Prostate gland (tissue), 2 donors: Measurements from ENCODE around the gene CCNH. TPM values are rescaled to one million over a fixed set of nuclear protein-coding genes. Genes with fewer than 3 reads are reported as not detected.

Experiments used
- DNase-seq: peaks from one replicate; pipeline ENCODE4 v3.0.0-alpha.2; 2019; ENCODE audit warnings: low spot score
- H3K27ac ChIP-seq, 2 donors: fragments of 200-600 bp; sonication (generic); 2 replicates each; pipeline ENCODE4 v1.5.1; 2017 to 2019
- H3K27me3 ChIP-seq: fragments of 200-600 bp; sonication (generic); replicated peaks from 2 replicates; pipeline ENCODE4 v1.5.1; 2019; ENCODE audit not compliant: insufficient read depth
- H3K36me3 ChIP-seq, 2 donors: fragments of 200-600 bp; sonication (generic); 1 replicate in 1 of 2; 2 replicates in 1 of 2; pipeline versions ENCODE4 v1.5.1 to v1.8.1; 2017 to 2019
- H3K4me1 ChIP-seq: fragments of 200-600 bp; sonication (generic); replicated peaks from 2 replicates; pipeline ENCODE4 v1.5.1; 2019
- H3K4me3 ChIP-seq, 2 donors: fragments of 200-600 bp; sonication (generic); 2 replicates each; pipeline ENCODE4 v1.5.1; 2017 to 2019
- H3K9me3 ChIP-seq: fragments of 200-600 bp; sonication (generic); 2 replicates; pipeline ENCODE4 v1.5.1; 2017
- POLR2A ChIP-seq: fragments of 450-650 bp; IDR thresholded peaks from one replicate; pipeline ENCODE4 v1.6.1; 2016; ENCODE audit warnings: antibody characterized with exemption, mild to moderate bottlenecking
- POLR2AphosphoS5 ChIP-seq: sonication (generic); formaldehyde crosslinking; IDR thresholded peaks from one replicate; pipeline ENCODE4 v1.6.1; 2017; ENCODE audit warnings: antibody characterized with exemption
- WGBS: methylation state at CpG from one replicate; pipeline ENCODE4 v1.1.5; 2018; 5-methylcytosine and 5-hydroxymethylcytosine counted together
- intact Hi-C: fragments of 100-400 bp; cut with DNase I; formaldehyde crosslinking; loops from one replicate; pipeline ENCODE4 v1.14.2; 2022
- total RNA-seq, 2 donors: library from RNA; depleted of rRNA; stranded (reverse); fragments of >200 nt; gene quantifications; one replicate each; pipeline ENCODE4 v1.1.0, GENCODE V29; 2016
- TF ChIP-seq, protein P1 (sequence below), 4 experiments: fragments of 200-600 bp in 2 of 4; fragments of 450-650 bp in 2 of 4; sonication (generic) in 2 of 4; IDR thresholded peaks; 1 replicate in 3 of 4; 2 replicates in 1 of 4; pipeline ENCODE4 v1.5.1; 2016 to 2019; ENCODE audit warnings: antibody characterized with exemption in 4 of 4, mild to moderate bottlenecking in 2 of 4, moderate library complexity in 2 of 4

The CCNH gene
- total RNA-seq, 2 donors from 2014 or later = 62.8 to 87.6 TPM

DNA sequence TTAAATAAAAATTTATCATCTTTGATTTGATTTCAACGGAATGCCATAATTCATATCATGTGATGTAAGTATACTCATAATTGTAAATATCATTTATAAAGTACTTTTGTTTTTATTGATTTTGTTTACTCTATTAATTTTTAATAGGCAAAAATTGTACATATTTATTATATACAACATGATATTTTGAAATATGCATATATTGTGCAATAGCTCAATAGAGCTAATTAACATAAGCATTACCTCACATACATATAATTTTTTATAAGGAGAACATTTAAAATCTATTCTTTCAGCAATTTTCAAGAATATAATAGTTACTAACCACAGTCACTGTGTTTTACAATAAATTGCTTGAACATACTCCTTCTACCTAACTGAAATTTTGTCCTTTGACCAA, 25.0 kb upstream of the CCNH start:
- no peak overlapping the region for H3K27ac ChIP-seq

DNA sequence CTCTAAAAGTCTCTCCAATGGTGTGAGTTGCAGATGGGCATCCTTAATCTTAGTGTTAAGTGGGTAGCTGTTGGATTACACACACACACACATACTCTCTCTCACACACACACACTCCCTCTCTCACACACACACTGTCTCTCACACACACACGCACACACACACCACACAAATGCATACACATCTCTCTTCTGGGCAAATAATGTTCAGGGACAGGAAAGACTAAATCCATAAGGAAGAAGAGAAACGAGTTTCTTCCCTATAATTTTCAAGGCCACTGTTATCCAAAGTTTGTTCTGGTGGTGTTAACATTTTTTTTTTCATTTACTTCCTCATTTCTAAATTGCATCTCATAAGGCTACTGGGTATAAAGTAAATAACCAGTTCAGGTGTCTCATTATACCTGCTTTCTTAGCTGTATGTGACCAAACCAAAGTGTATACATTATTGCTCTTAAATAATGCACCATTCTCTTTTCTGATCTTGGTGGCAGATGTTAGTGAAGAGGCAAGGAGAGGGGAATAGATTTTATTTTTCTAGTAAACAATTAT, 22.5 kb upstream of the CCNH start:
- Histone ChIP-seq H3K36me3 (no peaks in the 10 kb centered on the region), H3K4me1 (no peaks in the 10 kb centered on the region), H3K9me3 (no peaks in the 10 kb centered on the region), H3K27me3 (no peaks in the 10 kb centered on the region), H3K4me3 (no peak overlapping the region), H3K27ac (no peak overlapping the region)
- TF ChIP-seq, protein P1, sequence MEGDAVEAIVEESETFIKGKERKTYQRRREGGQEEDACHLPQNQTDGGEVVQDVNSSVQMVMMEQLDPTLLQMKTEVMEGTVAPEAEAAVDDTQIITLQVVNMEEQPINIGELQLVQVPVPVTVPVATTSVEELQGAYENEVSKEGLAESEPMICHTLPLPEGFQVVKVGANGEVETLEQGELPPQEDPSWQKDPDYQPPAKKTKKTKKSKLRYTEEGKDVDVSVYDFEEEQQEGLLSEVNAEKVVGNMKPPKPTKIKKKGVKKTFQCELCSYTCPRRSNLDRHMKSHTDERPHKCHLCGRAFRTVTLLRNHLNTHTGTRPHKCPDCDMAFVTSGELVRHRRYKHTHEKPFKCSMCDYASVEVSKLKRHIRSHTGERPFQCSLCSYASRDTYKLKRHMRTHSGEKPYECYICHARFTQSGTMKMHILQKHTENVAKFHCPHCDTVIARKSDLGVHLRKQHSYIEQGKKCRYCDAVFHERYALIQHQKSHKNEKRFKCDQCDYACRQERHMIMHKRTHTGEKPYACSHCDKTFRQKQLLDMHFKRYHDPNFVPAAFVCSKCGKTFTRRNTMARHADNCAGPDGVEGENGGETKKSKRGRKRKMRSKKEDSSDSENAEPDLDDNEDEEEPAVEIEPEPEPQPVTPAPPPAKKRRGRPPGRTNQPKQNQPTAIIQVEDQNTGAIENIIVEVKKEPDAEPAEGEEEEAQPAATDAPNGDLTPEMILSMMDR (IDR thresholded peaks at IDR 0.05) = no peak
- TF ChIP-seq POLR2AphosphoS5 (no peak), POLR2A (no peak)
- WGBS = 57% methylated on average over 2 of the region's 2 CpGs
- DNase-seq = no peak
- intact Hi-C loops = no loop called here

More for the DNA sequence above, 25.0 kb upstream of the CCNH start:
- TF ChIP-seq POLR2A (no peak), POLR2AphosphoS5 (no peak)
- TF ChIP-seq, protein P1 (IDR thresholded peaks at IDR 0.05) = no peak
- H3K9me3 ChIP-seq = no peaks in the 10 kb centered on the region
- H3K4me3 ChIP-seq = no peak overlapping the region
- WGBS = 88% methylated on average over 1 of the region's 1 CpG
- no peaks in the 10 kb centered on the region for H3K36me3 ChIP-seq
- no peaks in the 10 kb centered on the region for H3K4me1 ChIP-seq
- intact Hi-C loops = no loop called here
- H3K27me3 ChIP-seq = no peaks in the 10 kb centered on the region
- no peak for DNase-seq

DNA sequence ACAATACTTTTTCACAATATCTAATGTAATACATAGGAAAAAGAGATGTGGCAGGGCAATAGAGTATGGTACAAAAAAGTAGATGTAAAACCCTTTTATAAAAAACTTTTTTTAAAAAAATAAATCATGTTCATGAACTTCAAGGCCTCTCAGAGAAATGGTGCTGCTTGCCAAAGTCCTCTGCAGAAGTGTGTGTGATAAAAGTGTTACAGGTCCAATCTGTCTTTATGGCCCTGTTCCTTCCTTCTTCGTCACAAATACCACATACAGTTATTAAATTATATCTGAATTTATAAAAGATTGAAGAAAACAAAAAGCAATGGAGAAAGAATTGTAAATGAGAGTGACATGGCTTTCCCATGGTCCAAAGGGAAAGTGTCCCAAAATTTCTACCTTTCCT, 21.7 kb upstream of the CCNH start:
- 76% methylated on average over 1 of the region's 1 CpG for WGBS
- intact Hi-C loops = no loop called here
- no peak for DNase-seq
- Histone ChIP-seq H3K27ac (no peak overlapping the region), H3K36me3 (no peaks in the 10 kb centered on the region), H3K27me3 (no peaks in the 10 kb centered on the region), H3K4me3 (no peak overlapping the region), H3K9me3 (no peaks in the 10 kb centered on the region), H3K4me1 (no peaks in the 10 kb centered on the region)
- TF ChIP-seq, protein P1 (IDR thresholded peaks at IDR 0.05) = no peak
- no peak for TF ChIP-seq POLR2AphosphoS5
- no peak for TF ChIP-seq POLR2A

DNA sequence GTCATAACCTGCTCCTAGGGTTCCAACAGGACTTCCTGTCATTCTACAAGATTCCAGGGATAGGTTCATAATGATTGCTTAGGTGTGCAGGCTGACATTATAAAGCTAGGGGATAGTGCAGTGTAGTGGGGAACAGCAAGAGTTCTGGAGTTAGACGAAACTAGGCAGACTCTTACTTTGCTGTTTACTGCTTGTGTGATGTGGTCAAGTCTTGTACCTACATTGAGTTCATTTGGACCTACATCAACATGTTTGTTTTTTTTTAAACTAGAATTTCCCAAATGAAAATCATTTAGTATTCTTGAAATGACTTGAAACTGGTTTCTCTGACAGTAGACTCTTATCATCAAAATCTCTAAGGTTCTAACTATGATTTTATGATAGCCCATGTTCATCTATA, 21.2 kb upstream of the CCNH start:
- no peak overlapping the region for H3K27ac ChIP-seq
- H3K36me3 ChIP-seq = no peaks in the 10 kb centered on the region
- WGBS = 86% methylated on average over 1 of the region's 1 CpG
- TF ChIP-seq POLR2AphosphoS5 (no peak), POLR2A (no peak)
- TF ChIP-seq, protein P1 (IDR thresholded peaks at IDR 0.05) = no peak
- no peaks in the 10 kb centered on the region for H3K27me3 ChIP-seq
- no peaks in the 10 kb centered on the region for H3K4me1 ChIP-seq
- DNase-seq = no peak
- intact Hi-C loops = no loop called here
- H3K4me3 ChIP-seq = no peak overlapping the region
- no peaks in the 10 kb centered on the region for H3K9me3 ChIP-seq

GRCh38 chr5:87432460-87432859, 19.7 kb upstream of the CCNH start:
- no peaks in the 10 kb centered on the region for H3K4me1 ChIP-seq
- H3K4me3 ChIP-seq = no peak overlapping the region
- H3K9me3 ChIP-seq = no peaks in the 10 kb centered on the region
- DNase-seq = no peak
- intact Hi-C loops = no loop called here
- TF ChIP-seq, protein P1 (IDR thresholded peaks at IDR 0.05) = no peak
- no peak for TF ChIP-seq POLR2AphosphoS5
- TF ChIP-seq POLR2A = no peak
- no peaks in the 10 kb centered on the region for H3K27me3 ChIP-seq
- 41% methylated on average over 2 of the region's 2 CpGs for WGBS
- no peaks in the 10 kb centered on the region for H3K36me3 ChIP-seq
- H3K27ac ChIP-seq = no peak overlapping the region
